ENCODE data around the gene LIPC.

DNA sequence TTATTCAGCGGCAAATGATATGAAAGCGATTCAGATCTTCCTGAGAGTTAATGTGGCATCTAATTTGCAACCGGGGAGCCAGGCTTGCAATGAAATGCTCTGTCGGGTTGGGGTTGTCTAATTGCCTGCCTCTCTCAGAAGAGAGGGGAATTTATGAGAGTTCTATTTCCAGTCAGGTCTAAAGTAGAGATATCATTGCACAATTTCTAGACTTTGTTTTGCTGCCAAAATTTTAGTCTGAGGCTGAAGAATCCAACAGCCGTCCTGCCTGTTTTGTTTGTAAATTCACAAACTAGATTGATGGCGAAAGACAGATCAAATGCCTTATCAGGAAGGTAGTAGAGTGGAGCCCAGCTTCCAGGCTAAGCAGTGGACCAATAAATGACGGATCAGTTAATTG is 610 bp downstream of the LIPC start:
- TF ChIP-seq POLR2A (IDR thresholded peaks at IDR 0.05; ENCODE audit: low read depth, low read length) (no peak), POLR2AphosphoS5 (IDR thresholded peaks at IDR 0.05; ENCODE audit: low read depth, low read length) (no peak)

All from GM12892 (cell line).